Measurements from ENCODE around the gene BIN1. TPM values are rescaled to one million over a fixed set of nuclear protein-coding genes. Genes with fewer than 3 reads are reported as not detected.

Gene BIN1
- total RNA-seq, 6 donors from 2014 or later = 32.3 to 57.0 (median 42.9) TPM

DNA sequence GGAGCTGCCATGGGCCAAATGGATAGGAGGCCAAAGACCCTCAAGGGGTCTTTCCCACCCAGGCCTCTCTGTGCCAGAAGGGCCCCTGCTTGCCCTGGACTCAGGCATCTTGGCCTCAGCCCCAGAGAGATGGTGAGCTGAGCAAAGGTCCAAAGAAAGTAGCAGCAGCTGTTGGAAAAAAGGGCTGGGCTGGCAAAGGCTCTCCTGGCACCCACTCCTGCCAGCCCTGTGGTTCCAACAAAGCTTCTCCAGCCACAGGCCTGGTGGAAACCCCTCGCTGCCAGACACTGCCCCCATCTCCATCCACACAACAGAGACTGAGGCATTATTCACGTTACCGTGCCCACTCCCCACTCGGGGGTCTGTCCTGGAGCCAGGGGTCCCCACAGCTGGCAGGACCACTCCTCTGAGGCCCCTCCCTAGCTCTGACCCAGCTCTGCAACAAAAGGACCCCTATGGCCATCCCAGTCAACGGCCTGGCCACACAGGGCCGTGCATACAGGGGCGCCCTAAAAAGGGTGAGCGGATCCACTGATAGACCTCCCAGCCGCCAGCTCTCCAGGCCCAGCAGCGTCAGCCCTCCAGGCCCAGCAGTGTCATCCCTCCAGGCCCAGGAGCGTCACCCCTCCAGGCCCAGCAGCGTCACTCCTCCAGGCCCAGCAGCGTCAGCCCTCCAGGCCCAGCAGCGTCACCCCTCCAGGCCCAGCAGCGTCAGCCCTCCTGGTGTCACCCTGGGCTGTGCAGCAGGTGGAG, 10.1 kb downstream of the BIN1 start:
- H3K9me3 ChIP-seq = no peaks in the 10 kb centered on the region
- DNase-seq (no peak), ATAC-seq (ENCODE audit: low FRiP score in 2 of 2) (no peak)
- H3K27me3 ChIP-seq = no peaks in the 10 kb centered on the region
- no peak overlapping the region for H3K4me3 ChIP-seq
- H3K36me3 ChIP-seq = no peaks in the 10 kb centered on the region
- TF ChIP-seq POLR2AphosphoS5 (IDR thresholded peaks at IDR 0.05) (no peak), POLR2A (IDR thresholded peaks at IDR 0.05) (no peak), EP300 (IDR thresholded peaks at IDR 0.05) (no peak)
- TF ChIP-seq, protein P1, sequence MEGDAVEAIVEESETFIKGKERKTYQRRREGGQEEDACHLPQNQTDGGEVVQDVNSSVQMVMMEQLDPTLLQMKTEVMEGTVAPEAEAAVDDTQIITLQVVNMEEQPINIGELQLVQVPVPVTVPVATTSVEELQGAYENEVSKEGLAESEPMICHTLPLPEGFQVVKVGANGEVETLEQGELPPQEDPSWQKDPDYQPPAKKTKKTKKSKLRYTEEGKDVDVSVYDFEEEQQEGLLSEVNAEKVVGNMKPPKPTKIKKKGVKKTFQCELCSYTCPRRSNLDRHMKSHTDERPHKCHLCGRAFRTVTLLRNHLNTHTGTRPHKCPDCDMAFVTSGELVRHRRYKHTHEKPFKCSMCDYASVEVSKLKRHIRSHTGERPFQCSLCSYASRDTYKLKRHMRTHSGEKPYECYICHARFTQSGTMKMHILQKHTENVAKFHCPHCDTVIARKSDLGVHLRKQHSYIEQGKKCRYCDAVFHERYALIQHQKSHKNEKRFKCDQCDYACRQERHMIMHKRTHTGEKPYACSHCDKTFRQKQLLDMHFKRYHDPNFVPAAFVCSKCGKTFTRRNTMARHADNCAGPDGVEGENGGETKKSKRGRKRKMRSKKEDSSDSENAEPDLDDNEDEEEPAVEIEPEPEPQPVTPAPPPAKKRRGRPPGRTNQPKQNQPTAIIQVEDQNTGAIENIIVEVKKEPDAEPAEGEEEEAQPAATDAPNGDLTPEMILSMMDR (IDR thresholded peaks at IDR 0.05) = no peak
- H3K27ac ChIP-seq = no peak overlapping the region
- peaks cover 13 to 21% (median 18%) of the 10 kb centered on the region in 4 donors for H3K4me1 ChIP-seq
- WGBS, 2 donors = 87 to 89% methylated on average over 14 to 15 of the region's 15 CpGs

DNA sequence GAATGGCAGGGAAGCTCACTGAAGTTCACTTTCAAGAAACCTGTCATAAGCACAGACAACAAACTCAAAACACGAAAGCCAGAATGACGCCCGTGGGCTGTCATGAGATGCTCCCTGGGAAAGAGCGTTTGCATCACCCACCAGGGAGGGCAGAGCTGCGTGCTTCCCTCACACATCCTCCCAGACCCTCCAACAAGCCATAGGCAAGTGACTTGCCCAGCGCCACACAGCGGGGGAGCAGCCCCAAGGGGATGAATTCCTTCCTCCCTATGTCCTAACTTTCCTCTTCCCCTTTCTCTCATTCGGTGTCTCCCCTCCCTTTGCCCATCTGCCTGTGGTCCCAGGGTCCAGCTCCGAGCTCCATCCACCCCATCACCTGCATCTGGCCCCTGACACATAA, 10.7 kb downstream of the BIN1 start:
- Histone ChIP-seq H3K4me3 (no peak overlapping the region), H3K9me3 (no peaks in the 10 kb centered on the region), H3K27me3 (no peaks in the 10 kb centered on the region), H3K27ac (no peak overlapping the region), H3K4me1 (peaks cover 13 to 21% (median 18%) of the 10 kb centered on the region in 4 donors), H3K36me3 (no peaks in the 10 kb centered on the region)
- DNase-seq (no peak), ATAC-seq (ENCODE audit: low FRiP score in 2 of 2) (no peak)
- no peak for TF ChIP-seq POLR2A (IDR thresholded peaks at IDR 0.05)
- TF ChIP-seq, protein P1 (IDR thresholded peaks at IDR 0.05) = no peak
- no peak for TF ChIP-seq EP300 (IDR thresholded peaks at IDR 0.05)
- no peak for TF ChIP-seq POLR2AphosphoS5 (IDR thresholded peaks at IDR 0.05)
- 72 to 77% methylated on average over 7 to 9 of the region's 9 CpGs for WGBS, 2 donors

DNA sequence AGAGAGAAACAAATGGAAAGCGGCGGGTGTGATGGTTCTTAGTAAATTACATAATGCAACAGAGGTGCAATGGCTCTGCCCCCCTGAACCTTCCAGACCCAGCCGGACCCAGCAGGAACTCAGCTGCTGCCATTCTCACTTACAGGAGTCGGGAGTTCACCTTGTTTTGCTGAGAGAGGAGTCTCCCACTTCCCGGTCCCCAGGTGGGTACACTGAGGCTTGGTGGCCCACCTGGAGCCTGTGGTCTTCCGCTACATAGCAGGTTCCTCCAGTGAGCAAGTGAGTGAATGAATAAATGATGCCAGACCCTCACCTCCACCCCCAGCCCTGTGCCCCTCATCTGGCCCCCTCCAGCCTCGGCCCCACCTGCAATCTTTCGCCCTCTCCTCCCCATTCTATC, 11.2 kb downstream of the BIN1 start:
- DNase-seq = no peak
- H3K9me3 ChIP-seq = no peaks in the 10 kb centered on the region
- peak overlapping the region in 1 of 4 donors; percentile 54 for H3K27ac ChIP-seq
- ATAC-seq (ENCODE audit: low FRiP score in 2 of 2) = no peak
- H3K27me3 ChIP-seq = no peaks in the 10 kb centered on the region
- peaks cover 13 to 21% (median 18%) of the 10 kb centered on the region in 4 donors for H3K4me1 ChIP-seq
- WGBS, 2 donors = 93 to 100% methylated on average over 5 to 8 of the region's 8 CpGs
- TF ChIP-seq, protein P1 (IDR thresholded peaks at IDR 0.05) = no peak
- TF ChIP-seq EP300 (IDR thresholded peaks at IDR 0.05) (no peak), POLR2A (IDR thresholded peaks at IDR 0.05) (no peak), POLR2AphosphoS5 (IDR thresholded peaks at IDR 0.05) (no peak)
- H3K36me3 ChIP-seq = no peaks in the 10 kb centered on the region
- H3K4me3 ChIP-seq = no peak overlapping the region

DNA sequence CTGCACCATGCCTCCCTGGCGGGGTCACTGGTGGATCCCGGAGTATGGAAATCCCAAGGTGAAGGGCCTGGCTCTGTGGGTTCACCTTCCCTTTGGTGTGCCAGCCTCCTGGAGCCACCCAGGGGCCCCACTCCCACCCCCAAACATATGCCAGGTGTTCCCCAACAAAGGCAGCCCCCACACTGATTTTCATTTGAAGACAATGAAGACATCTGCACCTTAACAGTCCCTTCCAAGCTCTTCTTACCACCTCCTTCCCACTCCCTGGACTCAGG, 11.7 kb downstream of the BIN1 start:
- TF ChIP-seq POLR2AphosphoS5 (IDR thresholded peaks at IDR 0.05) (no peak), POLR2A (IDR thresholded peaks at IDR 0.05) (no peak), EP300 (IDR thresholded peaks at IDR 0.05) (no peak)
- TF ChIP-seq, protein P1 (IDR thresholded peaks at IDR 0.05) = no peak
- WGBS, 2 donors = 83 to 94% methylated on average over 1 to 2 of the region's 2 CpGs
- peak overlapping the region in 2 of 4 donors; percentile 1 to 54 for H3K27ac ChIP-seq

More for the DNA sequence above, 11.7 kb downstream of the BIN1 start:
- no peak for DNase-seq
- no peaks in the 10 kb centered on the region for H3K36me3 ChIP-seq
- H3K27me3 ChIP-seq = no peaks in the 10 kb centered on the region
- H3K4me1 ChIP-seq = peaks cover 13 to 21% (median 17%) of the 10 kb centered on the region in 4 donors
- H3K4me3 ChIP-seq = no peak overlapping the region
- no peaks in the 10 kb centered on the region for H3K9me3 ChIP-seq
- no peak for ATAC-seq (ENCODE audit: low FRiP score in 2 of 2)
